COLO668 (cell line): Measurements from ENCODE around the gene ZNF787.

ENCODE experiments used
- DNase-seq: peaks from one replicate; lab custom pipeline; 2025; ENCODE audit not compliant: unreplicated experiment; lab: John Stamatoyannopoulos, UW

ZNF787 gene

GRCh38 chr19:56123266-56123891 is 2.3 kb upstream of the ZNF787 start:
- no peak for DNase-seq

DNA sequence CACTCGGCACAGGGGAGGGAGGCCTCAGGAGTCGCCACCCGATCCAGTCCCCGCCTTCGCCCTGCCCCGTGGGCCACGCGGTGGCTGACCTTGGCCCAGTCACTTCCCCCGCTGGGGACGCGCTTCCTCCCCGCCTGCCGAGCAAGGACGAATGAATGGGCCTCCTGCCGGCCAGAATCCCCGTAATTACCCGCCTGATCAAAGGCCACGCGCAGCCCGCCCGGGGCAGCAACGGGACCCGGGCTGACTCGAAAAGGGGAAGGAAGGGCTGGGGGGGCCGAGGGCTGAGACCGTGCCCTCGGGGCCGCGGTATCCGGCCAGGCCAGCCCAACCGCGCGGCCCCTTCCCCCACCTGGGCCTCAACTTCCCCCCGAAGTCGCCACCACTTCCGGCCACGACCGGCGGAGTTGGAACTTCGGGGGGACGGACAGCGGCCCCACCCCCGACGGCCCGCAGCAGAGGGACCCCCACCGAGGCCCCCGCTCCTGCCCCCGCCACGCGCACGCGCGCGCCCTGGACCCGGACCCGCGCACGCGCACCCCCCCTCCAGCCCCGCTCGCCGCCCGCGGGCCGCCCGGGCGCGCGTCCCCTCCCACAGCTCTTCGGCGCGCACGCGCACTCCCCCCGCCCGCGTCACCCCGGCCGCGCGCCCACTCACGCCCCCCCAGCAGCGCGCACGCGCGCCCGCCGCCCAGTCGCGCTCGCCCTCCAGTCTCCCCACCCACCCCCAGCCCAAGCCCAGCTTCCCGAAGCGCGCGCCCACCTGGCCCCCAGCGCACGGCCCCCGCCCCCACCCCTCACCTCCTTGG is 520 bp downstream of the ZNF787 start:
- peak; percentile 89 for DNase-seq

- no peak for DNase-seq
Observed at GRCh38 chr19:56120002-56120370, 1.1 kb downstream of the ZNF787 start.

DNA sequence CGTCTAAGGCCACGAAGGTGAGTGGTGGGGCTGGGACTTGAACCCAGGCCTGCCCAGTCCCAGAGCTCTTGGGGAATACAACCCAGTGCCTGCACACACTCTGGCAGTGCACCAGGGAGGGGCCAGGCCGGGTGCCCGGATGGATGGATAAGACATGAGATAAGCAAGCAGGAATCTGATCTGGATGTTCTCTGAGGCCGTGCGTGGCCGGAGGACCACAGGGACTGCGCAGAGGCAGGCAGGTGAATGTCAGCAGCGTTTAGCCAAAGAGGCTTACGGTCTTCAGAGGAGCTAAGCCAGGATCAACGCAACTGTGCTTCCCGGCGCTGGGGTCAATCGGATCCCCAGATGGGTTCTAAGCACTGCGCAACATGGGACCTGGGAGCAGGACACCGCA is 1.5 kb downstream of the ZNF787 start:
- peak; percentile 55 for DNase-seq

- DNase-seq: no peak
Observed at GRCh38 chr19:56118666-56119581, 2.2 kb downstream of the ZNF787 start.

DNA sequence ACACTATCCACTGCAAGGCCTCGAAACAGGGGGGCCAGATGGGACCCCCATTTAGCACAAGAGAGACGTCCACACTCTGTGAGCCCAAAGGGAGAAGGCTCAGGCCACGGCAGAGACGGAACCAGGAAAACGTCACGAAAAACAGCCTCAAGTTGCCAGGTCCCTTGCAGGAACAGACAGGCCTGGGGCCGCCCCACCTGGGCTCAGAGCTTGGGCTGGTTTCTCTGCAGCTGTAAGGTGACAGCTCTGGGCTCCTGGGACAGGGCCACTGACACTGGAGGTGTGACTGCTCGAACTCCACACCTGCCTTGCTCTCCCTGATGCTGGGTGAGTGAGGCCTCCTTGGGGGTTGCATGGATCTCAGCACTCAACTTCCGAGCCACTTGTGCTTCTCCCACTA is 3.2 kb downstream of the ZNF787 start:
- no peak for DNase-seq

- no peak for DNase-seq
Observed at GRCh38 chr19:56117376-56117884, 3.7 kb downstream of the ZNF787 start.

DNA sequence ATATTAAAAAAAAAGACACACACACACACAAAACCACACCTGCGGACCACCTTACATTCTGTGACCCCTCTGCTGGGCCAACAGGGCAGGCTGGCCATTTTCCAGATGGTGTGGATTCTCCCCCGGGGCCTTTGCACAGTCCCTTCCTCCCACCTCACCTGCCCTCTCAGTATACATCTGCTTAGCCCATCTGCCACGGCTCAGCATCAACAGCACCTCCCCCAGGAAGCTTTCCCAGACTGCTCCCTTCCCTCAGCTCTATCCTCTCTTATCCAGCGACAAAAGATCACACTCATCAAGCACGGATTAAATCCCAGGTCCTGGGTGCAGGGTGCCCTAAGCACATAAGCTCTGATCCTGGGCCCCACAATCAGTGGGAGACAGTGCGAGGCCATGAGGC is 4.5 kb downstream of the ZNF787 start:
- no peak for DNase-seq

DNA sequence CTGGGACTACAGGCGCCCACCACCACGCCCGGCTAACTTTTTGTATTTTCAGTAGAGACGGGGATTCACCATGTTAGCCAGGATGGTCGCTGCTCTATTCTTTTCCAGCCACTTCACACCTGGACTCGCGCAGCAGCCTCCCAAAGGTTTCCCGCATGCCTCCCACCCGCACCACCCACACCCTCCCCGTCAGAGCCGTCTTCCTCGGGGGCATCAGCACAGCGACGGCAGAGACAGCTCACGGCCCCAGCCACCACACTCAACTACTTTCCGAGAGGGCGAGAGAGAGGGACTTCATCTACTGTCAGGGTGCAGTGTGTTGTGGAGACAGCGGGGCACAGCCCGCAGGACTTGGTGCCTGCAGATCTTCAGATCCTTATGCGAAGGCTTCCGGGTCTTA is 5.6 kb downstream of the ZNF787 start:
- DNase-seq: no peak

GRCh38 chr19:56114778-56115110 is 6.4 kb downstream of the ZNF787 start:
- DNase-seq: no peak

DNA sequence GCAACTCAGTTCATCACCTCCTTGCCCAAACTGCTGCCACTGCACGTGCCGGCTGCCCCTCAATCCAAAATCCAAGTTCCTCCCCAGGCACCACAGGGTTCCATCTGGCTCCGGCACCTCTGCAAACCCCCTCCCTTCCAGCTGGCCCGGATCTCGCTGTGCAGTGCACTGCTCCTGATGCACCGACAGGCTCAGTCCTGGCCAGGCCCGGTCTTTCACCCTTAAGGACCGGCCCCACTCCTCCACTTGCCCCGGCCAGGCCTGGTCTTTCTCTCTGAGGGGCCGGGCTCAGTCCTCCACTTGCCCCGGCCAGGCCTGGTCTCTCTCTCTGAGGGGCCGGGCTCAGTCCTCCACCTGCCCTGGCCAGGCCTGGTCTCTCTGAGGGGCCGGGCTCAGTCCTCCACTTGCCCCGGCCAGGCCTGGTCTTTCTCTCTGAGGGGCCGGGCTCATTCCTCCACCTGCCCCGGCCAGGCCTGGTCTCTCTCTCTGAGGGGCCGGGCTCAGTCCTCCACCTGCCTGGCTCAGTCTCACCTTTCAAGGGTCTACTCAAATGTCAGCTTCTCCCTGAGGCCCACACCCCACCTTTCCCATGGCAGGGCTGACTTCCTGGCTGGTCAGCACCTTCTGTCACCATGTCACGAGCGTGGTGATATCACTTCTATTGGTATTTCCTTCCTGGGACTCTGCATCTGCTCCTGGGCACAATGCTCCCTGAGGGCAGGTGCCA is 6.9 kb downstream of the ZNF787 start:
- peak; percentile 47 for DNase-seq

DNA sequence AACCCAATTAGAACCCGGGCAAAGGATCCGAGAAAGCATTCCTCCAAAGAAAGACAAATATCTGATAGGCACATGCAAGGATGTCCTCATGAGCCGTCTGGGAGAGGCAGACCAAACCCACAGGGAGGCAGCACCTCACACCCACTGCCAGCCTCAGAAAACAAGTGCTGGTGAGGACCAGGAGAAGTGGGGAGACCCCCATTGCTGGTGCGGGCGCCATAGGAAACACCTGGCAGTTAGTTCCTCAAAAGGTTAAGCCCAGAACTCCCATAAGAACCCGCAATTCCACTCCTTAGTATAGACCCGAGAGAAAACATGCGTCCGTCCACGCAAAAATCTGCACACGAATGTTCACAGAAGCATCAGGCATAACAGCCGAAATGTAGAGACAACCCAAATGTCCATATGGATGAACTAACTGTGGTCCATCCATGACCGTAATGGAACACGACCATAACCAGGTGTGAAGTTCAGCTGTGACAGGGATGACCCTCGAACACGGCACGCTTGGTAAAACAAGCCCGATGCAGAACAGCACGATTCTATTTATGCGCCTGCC is 7.9 kb downstream of the ZNF787 start:
- DNase-seq: no peak

- DNase-seq: no peak
Observed at GRCh38 chr19:56112313-56112709, 8.8 kb downstream of the ZNF787 start.

DNA sequence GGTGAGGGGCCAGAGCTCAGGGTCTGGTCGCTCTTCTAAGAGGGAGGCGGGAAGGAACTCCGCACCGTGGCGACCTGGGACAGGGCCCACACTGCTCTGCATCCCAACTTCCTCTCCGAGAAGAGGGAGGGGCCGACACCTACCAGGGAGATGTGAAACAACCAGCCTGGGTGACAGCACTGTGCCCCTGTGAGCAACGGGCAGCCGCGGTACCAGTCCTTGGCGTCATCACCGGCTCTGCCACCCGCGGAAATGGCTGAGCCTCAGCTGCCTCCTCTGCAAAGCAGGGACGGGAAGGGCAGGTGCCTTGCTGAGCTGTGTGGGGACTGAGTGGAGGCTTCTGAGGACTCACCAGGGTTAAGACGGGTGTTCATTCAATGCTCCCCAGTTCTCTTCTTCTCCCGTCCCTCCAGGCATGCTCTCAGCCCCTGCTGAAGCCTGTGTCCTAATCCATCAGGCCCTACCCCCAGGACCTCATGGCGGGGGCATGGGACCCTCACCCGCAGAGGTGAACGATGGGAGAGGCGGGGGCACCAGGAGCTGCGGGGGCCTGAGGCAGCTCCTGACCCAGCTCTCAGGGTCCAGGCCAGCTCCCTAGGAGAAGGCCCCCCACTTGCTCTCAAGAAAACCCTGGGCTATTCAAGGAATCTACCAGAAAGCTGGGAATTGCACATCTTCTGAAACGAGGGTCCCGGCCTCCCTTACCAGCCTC is 9.3 kb downstream of the ZNF787 start:
- peak; percentile 15 for DNase-seq

GRCh38 chr19:56110515-56111448 is 10.3 kb downstream of the ZNF787 start:
- DNase-seq: peak; percentile 18

DNA sequence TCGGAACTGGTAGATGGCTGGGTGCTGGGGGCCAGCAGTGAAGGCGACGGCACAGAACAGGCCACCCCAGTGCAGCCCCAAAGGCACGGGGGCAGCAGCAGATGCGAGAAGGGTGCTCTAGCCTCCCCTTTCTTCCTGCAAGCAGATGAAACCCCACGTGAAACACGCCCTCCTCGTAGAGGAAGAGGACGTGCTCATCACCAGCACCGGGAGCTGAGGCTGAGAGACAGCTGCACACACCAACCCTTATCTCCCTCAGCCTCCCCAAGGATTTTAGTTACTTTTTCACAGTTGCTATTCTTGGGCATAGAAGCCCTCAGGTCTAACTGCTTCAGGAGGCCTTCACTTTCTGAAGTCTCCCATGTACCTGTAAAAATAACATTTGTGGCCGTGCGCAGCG is 11.9 kb downstream of the ZNF787 start:
- no peak for DNase-seq

GRCh38 chr19:56108447-56109195 is 12.5 kb downstream of the ZNF787 start:
- no peak for DNase-seq

DNA sequence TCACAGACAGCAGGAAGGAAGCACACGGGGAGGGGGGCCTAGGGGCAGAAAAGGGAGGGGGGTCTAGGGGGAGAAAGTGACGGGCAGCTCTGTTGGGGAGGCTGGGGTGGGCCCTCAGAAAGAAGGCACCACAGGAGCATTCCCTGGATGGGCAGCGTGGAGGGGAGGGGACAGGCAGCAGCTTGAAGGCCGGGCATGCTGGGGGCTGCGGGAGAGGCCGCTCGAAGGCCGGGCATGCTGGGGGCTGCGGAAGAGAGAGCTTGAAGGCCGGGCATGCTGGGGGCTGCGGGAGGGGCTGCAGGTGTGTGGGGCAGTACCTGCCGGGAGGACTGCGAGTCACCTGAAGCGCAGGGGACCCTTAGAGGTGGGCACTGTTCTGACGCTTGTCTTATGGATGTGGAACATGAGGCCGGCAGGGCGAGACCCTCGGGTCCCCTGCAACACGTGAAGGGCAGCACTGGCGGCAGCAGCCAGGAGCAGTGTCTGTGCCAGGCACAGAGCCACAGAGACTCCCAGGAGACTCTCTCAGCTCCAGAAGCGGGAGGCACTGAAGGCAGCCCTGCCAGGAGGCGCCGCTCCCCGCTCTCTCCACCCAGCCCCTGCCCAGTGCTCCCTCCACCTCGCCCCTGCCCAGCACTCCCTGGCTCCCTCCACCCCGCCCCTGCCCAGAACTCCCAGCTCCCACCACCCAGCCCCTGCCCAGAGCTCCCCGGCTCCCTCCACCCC is 13.3 kb downstream of the ZNF787 start:
- no peak for DNase-seq
